Fibroblast of lung (primary cell): Measurements from ENCODE around the gene CD46.

Source experiments
- CTCF ChIP-seq, 2 donors: IDR thresholded peaks in 1 of 2; conservative IDR thresholded peaks in 1 of 2; 1 replicate in 1 of 2; 2 replicates in 1 of 2; pipeline ENCODE4 v1.5.1; 2011 to 2012; ENCODE audit warnings: low read length in 2 of 2, control low read depth in 1 of 2, inconsistent platforms in 1 of 2, low read depth in 1 of 2, mild to moderate bottlenecking in 1 of 2
- EZH2 ChIP-seq: IDR thresholded peaks from 2 replicates; pipeline ENCODE4 v1.5.1; 2012; ENCODE audit warnings: low read length, control low read depth, mild to moderate bottlenecking; ENCODE audit errors: missing control alignments

DNA sequence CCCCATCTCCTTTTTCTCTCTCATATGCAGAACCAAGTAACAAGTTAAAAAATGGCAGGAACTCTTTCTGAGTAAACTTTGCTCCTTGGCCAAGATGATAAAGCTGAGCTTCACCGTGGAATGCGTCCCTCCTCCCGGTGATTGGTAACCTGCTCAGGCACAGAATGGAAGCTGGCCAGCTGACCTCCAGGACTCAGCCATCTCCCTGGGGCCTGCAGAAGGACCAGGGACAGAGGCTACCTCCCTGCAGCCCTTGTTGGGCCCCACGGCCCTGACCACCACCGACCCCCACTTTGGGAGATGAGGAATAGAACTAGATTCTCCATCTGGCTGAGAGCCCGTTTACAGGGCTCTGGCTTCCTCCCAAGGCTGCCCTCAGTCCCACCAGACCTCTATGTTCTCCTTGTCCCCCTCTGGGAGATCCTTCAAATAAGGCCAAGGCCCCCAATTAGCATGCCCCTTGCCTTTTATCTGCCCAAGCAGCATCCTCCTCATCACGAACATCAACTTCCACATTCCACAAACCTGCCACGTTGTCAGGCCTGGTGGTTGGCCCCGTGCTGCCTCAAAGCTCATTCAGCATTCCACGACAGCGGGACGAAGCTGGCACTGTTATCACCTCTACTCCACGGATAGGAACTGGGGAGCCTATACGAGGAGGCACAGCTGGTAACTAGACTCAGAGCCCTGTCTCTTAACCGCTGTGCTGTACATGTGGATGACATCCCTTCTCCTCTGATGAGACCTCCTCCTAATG is 84.9 kb downstream of the CD46 start:
- TF ChIP-seq CTCF (conservative IDR thresholded peaks at IDR 0.05 in 1 of 2, IDR thresholded peaks at IDR 0.05 in 1 of 2; ENCODE audit: low read depth in 1 of 2, low read length in 2 of 2), result no peak
- no peak for TF ChIP-seq EZH2
